Stimulated activated CD4-positive, alpha-beta T cell treated with anti-CD3 and anti-CD28 coated beads, Interleukin-12 subunit alpha, Interleukin-12 subunit beta, amount 100 ng/mL, for 48 hours (primary cell): ENCODE data around the gene GATA5.

ENCODE experiments used
- DNase-seq, 3 donors: peaks; one replicate each; pipeline ENCODE4 v3.0.0-alpha.2; 2020; ENCODE audit warnings: low read depth in 2 of 3, low spot score in 1 of 3

GATA5 gene

DNA sequence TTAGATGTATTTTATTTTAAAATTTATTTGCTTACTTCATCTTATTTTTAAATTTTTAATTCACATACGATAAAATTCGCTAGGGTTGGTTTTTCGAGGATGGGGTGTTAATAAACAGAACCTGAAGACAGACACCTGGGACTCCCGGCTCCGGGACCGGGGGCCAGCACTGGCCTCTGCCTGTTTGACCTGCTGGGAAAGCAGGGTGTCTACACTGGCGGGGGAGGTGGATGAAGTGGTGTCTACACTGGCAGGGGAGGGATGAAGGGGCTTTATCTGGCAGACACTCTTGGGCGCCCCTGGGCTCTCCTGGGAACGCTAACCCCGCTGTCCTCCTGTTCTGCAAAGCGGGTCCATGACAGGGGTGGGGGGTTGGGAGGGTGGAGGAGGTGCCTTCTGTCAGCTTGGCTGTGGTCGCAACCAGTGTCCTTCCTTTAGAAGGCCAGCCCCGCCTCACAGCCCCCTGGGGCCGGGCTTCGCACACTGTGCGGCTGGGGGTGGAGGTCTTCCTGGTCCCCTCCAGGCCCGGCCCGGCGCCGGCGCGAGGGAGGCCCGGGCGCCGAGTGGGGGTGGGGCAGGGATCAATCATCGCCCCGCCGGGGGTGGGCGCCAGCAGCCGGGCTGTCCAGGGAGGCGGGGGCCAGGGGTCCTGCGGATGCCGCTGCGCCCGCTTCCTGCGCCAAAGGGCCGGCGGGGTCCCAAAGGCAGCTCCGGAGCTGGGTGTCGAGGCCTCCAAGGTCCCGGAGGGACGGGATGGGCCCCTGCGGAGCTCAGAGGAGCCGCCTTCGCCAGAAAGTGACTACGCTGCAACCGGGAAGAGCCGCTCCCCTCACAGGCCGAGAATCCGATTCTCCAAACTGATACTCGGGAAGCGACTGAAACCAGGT lies 1.8 kb downstream of the GATA5 start:
- no peak for DNase-seq

DNA sequence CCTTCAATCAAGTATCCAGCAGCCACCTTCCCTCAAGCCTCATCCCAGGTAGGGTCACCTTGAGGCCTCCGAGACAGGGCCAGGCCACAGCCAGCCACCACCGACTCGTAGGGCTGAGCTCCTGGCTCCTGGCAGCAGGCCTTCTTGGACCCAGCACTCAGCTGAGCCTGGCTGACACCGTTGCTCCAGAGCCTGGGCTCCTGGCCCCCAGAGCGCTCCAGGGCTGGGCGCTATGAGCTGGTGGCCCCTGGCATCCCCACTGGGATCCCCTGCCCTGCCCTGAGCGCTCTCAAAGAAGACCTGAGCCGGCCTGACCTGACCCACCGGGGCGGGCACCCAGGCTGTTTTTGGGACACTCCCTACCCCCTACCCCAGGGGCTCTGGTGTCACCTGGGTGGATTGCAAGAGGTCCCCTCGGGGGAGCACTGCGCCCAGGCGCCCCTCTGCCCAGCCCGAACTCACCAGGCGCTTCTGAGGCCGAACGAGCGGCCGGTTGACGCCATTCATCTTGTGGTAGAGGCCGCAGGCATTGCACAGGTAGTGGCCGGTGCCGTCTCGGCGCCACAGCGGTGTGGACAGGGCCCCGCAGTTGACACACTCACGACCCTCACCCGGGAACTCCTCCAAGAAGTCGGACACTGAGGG lies 2.7 kb downstream of the GATA5 start:
- no peak for DNase-seq

DNA sequence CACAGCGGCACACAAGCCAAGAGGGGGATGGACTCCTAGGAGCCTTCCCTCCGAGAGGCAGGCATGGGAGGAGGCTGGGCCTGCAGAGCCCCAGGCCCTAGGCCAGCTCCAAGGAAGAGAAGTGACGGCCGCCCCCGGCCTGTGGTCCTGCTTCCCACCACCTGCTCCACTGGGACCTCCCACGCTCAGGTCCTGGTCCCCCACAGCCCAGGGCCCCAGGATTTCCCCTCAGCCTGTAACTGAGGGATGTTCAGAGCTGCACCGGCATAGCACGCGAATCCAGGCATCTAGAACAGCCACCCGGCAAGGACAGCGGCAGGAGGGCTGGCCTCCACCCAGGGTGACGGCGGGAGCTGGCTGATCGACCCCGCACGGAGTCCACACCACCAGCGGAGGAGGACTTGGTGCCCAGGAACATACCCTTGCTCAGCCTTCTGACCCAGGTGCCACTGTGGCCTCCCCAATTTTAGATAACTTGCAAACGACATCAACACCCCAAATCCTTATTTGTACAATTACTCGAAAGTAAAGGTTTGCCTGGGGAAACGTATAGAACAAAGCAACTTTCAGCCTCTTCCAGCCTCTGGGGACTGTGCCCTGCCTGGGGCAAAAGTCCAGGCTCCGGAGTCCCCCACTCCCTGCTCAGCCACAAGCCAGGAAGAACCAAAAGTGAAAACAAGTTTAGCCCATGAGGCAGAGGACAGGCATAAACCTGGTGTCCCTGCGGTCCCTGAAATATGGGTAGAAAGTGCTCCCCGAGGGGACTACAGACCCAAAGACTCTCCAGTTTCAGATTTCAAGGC lies 3.5 kb downstream of the GATA5 start:
- DNase-seq = no peak

DNA sequence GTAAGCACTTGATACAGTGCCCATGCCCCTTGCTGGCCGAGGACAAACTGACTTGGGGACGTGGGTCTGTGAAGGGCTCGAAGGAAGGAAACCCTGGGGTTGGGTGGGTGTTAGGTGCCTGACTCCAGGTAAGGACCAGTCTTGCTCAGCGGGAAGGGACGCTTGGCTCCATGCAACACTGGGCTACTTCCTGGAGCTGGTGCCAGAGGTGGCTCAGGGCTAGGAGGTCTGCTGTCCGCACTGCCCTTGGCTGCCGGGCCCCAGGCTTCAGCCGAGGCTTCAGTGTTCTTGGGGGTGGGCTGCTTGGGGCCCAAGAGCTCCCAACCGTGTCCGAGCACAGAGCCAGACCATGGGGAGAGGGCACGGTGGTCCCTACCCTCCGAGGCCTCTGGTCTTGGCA lies 5.3 kb downstream of the GATA5 start:
- DNase-seq = no peak

DNA sequence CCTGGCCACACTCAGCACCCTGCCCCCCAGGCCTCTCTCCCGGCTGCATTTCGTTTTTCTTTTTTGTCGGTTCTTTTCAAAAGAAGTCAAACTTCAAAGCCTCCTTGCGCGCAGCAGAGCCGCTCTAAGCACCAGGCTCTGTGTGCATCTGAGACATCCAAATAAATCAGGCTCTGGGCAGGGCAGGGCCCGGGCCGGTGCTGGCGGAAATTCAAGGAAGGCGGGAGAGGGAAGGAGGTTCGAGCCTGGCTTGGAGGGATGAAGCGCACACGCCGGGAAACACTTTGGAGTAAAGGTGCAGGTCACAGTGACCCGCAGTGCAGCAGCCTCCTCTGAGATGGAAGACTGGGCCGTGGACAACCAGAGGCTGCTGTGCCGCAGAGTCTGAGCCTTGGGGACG lies 5.8 kb downstream of the GATA5 start:
- no peak for DNase-seq

DNA sequence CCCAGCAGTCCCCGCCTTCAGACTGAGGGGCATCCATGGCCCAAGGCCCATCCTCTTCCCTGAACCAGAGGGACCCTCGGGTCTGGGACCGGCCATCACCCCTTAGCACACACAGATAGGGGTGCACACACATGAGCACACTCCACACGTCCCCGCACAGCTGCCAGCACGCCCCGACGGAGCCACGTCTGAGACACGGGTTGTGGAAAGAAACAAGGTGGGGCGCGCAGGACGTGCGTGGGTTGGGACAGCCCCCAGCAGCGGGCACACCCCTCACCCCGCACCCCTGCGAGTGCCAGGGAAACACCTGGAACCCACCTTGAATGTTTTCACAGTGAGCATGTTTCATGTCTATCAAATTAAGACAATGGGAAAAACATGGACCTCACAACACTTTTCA lies 6.4 kb downstream of the GATA5 start:
- no peak for DNase-seq

DNA sequence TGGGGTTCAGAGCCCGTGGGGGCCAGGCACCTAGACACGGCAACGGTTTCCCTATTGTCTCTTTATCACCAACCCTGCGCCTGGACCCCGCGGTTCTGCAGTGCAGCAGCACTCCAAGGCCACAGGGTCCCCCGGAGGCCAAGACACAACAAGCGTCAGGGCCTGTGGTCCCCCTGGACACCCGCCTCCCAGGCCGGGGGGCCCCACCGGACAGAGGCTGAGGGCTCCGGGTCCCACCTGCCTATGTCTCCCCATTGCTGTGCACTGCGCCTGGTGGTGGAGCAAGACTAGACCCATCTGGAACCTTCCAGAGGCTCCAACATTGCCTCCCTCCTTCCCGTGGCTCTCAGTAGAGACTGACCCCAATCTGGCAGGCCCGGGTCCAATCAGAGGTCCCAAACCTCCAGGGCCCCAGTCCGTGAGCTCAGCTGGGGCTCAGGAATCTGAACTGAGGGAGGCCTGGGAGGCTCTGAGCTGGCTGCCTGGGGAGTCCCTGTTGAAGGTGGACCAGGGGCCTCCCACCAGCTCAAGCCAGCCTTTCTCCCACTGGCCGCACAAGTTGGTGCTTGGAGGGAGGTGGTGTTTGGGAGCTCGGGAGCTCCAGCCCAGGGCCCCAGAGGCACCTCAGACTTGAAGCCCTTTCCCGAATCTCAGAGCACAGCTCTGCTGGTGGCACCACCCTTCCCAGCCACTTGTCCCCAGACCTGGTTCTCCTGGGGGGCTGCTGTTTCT lies 8.8 kb downstream of the GATA5 start:
- DNase-seq = no peak

DNA sequence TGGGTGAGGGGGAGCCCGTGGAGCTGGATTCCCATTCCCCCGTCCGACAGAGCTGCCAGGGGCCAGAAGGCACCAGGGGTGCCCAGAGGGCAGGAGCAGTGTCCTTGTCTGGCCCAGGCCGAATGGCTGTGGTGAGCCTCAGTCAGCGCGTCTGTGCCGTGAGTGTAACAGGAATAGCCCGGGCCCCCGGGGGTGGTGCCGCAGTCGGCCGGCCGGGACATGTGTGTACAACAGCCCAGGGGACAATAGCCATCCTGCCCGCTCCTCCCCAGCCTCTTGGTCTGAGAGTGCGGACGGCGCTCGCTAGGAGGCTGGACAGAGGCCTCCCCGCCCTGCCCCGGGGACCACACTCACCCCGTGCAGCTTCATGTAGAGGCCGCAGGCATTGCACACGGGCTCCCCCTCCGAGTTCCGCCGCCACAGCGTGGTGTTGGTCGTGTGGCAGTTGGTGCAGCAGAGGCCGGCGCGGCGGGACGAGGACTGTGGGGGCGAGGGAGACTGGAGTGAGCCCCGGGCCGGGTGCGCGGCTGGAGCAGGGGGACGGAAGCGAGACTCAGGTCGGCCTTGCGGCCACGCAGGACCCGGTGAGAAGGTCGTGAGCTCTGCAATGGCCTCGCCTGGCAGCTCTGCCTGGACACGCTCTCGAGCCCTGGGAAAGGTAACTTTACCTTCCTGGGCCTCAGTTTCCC lies 9.6 kb downstream of the GATA5 start:
- no peak for DNase-seq

DNA sequence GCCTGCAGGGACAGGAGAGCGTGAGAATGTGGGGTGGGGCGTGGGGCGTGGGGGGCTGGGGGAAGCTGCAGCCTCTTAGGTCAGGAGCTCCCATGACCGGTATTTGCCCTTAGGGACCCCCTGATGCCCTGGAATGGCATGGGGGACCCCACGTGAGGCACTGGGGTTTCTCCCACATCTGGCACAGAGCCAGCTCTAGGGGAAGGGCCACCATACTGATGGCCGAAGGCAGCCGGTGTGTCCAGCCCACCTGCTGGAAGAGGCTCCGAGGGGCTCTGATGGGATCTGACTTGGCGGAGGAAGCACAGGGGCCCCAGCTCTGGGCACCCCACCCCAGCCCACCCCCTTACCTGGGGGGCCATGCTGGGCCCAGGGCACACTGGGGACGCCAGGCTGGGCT lies 10.8 kb downstream of the GATA5 start:
- no peak for DNase-seq

DNA sequence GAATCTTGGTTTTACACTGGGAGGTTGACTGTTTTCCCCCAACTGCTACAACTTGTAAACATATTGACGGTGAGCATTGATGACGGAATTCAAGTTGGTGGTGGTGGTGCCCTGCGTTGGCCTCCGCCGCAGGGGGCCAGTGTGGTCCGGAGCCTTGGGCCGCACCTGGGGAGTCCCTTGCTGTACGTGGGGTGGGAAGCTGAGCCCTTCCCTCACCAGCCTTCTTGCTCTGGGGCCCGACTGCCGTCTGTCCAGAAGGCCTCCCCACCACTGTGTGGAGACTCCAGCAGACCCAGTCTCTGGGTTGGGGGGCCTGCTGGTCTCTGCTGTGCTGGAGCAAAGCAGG lies 11.4 kb downstream of the GATA5 start:
- DNase-seq = no peak

DNA sequence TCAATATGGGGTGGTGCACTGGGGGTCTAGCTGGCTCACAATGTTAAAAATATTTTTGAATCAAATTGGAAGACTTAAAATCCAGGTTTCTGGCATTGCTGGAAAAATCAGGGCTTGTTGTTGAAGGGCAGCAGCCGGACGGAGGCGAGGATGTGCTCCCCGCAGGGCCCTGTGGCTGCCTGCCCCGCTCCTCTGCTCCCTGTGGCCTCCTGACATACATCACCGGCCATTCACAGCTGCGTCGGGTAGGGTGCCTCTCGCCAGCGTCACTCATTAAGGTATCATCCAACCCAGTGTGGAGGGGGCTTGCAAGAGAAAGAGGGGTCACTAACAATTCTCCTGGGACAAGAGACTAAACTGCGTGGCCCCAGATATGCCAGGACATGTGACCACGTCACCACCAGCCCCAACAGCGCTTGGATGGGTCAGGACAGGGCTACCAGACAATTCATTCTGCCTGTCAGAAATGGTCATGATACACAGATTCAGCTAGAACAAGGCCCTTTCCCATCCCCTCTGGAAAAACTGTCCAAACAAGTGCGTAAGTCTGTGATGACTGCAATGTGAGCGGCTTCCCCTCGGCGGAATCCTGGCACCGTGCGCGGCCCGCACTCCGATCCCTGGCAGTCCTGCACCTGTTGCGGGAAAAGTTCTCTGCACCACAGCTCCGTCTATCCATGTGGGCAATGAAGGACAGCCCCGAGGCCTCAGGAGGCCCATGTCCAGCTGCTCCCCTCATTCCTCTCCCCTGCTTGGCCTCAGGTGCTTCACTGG lies 12.0 kb downstream of the GATA5 start:
- no peak for DNase-seq

DNA sequence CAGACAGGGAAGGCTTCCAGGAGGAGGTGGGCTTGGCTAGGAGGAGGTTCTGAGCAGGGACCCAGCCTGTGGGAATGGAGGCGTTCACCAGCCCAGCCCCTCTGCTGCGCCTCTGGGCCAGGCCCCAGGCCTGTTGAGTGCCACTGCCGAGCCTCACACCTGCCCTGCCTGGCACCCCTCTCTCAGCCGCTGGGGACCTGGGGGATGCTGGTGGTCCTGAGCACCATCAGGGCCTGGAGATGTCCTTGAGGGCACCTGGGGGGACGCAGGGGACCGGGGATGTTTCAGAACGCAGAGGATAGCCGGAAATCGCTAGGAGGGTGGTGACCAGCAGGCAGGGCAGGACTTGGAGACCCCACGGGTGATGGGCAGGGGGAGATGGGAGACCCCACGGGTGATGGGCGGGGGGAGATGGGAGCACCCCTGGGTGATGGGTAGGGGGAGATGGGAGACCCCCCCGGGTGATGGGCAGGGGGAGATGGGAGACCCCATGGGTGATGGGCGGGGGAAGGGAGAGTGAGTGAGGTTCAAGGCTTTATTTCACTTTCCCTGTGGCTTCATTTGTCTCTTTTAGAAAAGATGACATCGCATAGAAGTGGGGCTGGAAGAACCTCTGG lies 12.7 kb downstream of the GATA5 start:
- no peak for DNase-seq

DNA sequence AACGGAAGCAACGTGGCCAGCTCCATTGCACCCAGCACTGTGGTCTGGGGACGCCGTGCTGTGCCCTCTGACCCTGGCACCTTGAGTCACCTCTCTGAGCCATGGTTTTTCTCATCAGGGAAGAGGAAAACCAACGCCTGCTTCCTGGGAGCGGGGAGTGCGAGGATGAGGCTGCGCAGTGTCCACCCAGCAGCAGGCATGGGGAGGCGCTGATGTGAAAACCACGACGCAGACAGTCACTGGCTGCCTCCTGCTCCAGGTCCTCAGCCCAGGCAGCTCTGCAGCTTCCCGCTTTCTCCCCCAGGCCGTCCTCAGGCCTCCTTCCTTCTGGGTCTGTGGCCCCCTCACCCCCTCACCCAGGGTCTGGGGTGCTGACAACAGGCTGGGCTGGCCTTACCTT lies 14.0 kb downstream of the GATA5 start:
- no peak for DNase-seq

DNA sequence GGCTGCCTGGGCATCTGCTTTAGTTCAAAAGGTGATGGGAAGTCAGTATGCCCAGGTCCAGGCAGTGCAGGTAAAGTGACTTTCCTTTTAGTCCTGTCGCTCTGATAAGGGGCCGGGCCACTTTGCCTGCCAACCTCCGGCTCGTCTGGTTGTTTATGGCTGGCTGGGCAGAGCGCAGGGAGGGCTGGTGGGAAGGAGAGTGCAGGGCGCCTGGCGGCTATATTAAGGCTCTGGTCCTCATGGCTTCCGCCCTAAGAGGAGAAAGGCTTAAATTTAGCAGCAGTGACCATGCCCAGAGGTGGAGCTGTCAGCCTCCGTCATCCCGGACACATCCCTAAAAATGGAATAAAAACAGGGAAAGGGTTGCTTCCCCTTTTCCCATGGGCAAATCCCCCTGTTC lies 14.6 kb downstream of the GATA5 start:
- no peak for DNase-seq

DNA sequence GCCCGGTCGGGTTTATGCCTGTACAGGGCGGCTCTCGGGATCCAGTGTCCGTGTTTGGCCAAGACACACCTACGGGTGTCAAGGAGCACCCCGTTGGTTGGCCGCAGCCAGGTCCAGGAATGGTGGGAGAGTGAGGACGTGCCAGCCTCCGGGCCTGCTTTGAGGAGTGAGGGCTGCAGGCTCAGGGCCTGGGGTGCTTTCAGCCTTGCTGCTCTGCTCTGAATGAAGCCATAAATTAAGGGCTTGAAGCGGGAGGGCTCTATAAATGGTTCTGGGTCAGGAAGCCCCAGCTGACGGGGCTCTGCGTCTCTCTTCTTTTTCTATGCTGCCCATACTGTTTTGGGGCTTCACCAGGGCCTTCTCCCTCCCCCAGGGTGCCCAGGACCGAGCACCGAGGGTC lies 15.1 kb downstream of the GATA5 start:
- DNase-seq = no peak

DNA sequence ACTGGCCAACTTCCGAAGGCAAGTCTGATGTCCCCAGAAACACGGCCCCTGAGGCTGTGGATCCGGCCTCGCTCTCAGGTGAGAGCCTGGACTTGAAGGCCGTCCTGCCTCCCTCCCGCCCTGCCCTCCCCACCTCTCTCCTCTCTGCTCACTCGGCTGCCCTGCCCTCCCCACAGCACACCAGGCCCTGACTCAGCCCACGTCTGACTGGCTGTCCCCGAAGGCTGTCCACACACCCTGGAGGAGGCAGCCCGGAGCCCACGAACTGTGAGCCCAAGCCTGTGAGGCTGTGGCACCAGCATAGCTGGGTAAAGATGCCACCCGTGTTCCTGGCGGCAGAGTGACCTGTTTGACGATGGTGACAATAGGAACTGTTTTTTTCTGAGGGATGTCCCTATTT lies 16.3 kb downstream of the GATA5 start:
- no peak for DNase-seq

DNA sequence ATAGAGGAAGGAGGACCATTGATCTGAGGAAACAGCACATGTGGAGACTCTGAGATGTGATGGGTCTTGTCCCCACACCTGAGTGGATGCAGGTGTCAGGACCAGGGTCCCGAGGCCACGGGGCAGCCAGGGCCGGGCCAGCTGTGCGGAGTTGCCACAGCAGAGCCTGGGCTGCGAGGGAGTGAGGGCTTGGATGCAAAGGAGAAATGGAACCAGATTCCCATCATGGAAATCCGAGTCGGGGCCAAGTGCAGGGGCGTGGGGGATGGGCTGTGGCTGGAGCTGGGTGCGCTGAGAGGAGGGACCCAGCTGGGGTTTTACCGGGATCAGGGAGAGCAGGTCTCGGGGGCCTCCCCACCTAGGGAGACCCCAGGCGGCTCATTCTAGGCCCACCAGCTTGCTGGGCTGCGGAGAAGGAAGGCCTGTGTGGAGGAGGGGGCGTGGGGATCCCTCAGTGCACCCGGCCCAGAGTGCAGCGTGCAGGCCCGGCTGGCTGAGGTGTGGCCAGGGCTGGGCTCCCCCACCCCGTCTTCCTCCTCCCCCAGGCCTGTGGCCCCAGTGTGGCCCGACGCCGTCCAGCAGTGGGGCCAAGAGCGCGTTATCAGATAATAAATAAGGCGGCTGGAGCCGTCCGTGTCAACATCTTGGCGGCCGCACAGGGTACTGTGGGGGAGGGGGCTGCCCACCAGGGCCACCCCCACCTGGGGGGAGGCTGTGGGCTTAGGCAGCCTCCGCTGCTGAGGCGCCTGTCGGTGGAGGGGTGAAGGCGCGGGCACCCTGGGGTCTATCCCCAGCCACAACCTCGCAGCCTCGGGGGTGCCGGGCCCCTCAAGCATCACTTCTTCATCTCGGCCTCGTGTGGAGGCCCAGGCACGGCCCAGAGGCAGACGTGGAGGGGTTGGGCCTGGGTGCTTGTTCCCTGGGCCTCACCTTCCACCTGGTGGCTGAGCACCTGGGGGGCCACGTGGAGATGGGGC lies 17.2 kb downstream of the GATA5 start:
- no peak for DNase-seq

DNA sequence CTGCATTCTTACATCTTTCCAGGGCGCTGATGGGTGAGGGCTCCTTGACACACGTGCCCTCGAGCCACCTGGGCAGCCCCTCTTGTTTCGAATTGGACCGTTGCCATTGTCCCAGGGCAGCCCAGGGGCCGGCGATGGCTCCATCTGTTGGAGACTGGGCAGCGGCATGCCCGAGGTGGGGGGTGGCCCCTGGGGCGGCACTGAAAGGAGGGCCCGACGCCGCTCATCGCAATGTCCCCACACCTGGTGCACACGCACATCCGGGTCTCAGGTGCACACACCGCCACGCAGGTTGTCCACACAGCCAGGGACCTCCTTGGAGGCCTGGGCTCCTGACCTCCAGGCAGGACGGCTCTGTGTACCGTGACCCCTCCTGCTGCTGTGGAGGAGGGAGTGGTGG lies 18.0 kb downstream of the GATA5 start:
- DNase-seq = no peak
